CD4-positive, alpha-beta T cell treated with Interleukin-6 for 4 hours (primary cell): ENCODE data around the gene ZNF66.
"Not testable (repeated sequence)": the region's sequence is repeated elsewhere in the genome, so short reads cannot be mapped to it uniquely, and the experiment has no call there.

Experiments
- DNase-seq: peaks from one replicate; pipeline ENCODE4 v3.0.0-alpha.2; 2020; ENCODE audit warnings: mixed read lengths

Gene ZNF66

DNA sequence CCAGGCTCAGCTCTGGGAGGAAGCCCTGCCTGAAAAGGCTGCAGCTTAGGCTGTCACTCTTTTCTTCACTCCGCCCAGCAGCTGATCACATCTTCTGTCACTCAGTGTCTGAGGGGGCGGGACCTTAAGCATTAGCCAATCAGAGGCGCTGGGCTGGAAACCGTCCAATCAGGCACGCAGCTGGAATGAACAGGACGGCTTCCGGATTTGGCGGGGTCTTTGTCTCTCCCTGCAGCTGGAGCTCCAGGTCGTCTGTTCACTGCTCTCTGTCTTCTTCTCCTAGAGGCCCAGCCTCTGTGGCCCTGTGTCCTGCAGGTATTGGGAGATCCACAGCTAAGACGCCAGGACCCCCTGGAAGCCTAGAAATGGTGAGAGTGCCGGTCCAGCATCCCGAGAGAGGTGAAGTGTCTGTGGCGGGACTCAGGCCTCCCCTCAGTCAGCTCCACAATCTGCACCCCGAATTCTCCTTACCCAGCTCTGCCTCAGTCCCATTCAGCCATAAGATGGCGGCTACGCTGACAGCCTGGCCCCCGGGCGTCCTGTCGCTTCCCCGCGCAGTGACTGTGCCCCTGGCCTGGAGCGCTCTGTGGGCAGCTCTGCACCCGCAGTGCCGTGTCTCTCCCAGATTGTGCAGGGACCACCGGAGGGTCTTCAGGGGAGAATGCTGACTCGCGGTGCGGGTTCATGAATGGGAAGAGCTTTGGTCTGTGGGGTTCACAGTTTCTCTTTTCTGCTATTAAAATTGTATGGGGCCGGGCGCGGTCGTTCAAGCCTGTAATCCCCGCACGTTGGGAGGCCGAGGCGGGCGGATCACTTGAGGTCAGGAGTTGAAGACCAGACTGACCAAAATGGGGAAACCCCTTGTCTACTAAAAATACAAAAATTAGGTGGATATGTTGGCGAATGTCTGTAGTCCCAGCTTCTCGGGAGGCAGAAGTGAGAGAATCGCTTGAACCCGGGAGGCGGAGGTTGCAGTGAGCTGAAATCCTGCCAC is at the start of gene ZNF66:
ZNF66 (plus strand) TSS at position 222 of the 994 bp plus-strand sequence; CDS start at position 366, 144 bp downstream.
- DNase-seq, result peak; percentile 93

DNA sequence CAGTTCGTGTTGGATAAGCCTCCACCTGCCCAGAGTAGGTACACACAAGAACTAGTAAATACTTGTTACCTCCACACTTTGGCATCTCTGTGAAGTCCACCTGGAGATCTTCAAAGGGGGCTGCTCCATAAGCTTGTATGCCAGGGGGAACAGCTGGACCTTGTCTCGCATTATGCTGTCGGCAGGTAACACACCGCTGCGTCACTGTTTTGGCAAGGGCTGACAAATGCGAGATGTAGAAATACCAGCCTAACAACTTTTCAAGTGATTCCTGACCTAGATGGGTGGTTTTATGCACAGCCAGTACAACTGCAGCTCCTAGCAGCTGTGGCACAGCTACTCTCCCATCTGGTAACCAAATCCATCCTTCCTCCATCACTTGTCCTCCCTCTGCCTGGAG is 25.9 kb upstream of the ZNF66 start:
- not testable (repeated sequence) for DNase-seq

DNA sequence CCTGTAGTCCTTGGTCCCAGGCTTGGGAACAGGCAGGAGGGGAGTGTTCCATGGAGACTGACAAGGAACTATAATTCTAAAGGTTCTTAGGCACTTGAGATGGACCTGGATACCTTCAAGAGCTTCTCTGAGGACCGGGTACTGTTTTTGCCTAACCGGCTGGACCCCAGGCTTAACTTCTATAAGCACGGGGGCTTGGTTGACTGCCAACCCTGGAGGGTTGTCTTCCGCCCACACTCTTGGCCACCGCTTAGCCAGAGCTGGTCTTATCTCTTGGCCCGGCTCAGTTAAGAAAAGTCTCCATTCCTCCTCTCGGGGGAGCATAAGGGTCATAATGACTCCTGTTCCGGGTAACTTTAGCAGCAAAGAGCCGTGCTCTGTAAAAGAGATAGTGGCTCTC is 23.8 kb upstream of the ZNF66 start:
- not testable (repeated sequence) for DNase-seq

DNA sequence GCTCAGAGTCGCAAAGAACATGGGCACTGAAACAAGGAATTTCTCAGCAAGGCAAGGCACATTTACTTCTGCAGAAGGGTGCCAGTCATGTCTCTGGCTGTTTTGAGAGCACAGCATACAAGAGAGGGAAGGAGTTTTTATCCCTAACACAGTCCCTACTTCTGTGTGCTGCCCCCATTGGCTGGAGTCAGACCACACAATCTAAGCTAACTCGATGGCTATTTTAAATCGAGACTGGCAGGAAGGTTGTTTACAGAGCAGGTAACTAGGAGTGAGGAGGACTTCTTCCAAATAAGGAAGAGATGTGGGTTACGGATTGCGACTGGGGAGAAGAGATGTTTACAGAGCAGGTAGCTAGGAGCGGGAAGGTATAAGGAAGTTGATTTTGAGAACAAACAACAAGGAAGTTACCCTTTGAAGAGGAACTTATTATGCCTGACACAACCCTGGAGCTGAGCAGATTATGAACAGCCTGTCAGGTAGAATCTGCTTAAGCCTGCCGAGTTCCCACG is 6.8 kb upstream of the ZNF66 start:
- not testable (repeated sequence) for DNase-seq

DNA sequence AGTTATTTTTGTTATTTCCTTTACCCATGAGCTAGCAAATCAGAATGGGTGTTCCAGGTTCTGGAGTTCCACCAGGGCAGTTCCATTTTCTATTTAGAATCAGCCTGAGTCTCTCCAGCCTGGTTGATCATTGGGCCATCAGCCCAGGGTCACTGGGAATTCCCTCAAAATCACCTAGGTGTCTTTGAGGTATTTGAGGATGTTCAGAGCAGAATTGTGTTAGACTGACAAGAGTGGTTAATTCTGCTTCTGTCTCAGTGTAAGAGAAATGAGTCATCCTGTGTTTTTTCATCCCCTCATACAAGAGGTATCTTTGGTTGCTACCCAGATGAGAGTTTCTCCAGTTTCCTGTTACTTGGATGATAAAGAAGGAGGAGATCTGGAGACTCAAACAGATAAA is 11.7 kb downstream of the ZNF66 start:
- no peak for DNase-seq

DNA sequence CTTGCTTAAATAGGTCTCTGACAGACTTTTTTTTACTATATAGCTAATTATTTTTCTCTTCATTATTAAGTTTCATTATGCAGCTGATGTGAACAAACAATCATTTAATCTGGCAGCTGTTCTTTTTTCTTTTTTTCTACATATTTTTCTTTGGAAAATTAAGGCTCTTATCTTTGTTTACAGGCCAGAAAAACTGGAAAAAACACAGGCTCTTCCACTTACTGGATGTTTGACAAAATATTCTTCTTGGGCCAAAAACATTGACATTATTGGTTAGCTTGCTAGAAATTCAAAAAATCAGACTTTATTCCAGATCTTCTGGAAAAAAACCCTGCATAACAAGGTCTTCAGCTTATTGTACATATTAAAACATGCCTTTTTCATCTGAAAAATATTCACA is 15.7 kb downstream of the ZNF66 start:
- DNase-seq, result no peak

DNA sequence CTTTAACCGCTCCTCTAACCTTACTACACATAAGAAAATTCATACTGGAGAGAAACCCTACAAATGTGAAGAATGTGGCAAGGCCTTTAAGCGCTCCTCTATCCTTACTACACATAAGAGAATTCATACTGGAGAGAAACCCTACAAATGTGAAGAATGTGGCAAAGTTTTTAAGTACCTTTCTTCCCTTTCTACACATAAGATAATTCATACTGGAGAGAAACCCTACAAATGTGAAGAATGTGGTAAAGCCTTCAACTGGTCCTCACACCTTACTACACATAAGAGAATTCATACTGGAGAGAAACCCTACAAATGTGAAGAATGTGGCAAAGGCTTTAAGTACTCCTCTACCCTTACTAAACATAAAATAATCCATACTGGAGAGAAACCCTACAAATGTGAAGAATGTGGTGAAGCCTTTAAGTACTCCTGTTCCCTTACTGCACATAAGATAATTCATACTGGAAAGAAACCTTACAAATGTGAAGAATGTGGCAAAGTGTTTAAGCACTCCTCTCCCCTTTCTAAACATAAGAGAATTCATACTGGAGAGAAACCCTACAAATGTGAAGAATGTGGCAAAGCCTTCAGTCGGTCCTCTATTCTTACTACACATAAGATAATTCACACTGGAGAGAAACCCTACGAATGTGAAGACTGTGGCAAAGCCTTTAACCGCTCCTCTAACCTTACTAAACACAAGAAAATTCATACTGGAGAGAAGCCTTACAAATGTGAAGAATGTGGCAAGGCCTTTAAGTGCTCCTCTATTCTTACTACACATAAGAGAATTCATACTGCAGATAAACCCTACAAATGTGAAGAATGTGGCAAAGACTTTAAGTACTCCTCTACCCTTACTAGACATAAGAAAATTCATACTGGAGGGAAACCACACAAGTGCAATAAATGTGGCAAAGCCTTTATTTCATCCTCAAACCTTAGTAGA is 30.5 kb downstream of the ZNF66 start:
- not testable (repeated sequence) for DNase-seq

DNA sequence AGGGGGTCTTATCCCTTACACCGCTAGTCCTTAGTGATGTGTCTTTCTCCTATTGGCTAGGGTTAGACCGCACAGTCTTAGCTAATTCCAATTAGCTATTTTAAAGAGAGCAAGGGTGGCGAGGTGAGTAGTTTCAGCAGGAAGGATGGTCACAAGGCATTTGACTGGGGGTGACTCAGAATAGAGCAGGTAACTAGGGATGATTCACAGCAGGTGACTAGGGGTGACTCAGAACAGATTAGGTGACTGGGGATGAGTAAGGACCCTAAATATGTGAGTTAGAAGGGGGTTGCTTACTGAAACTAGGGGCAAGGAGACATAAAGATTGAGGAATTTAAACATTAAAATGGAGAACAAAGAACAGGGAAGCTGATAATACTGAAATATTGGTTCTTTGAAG is 64.3 kb downstream of the ZNF66 start:
- no peak for DNase-seq
